Endothelial cell of umbilical vein (primary cell): ENCODE results near the gene PTPRK. TPM values are rescaled to one million over a fixed set of nuclear protein-coding genes. Genes with fewer than 3 reads are reported as not detected.
A peak's percentile ranks its signal among the peaks of the same experiment; 100 is the strongest.

Source experiments
- BruUV-seq: library from RNA; stranded (reverse); fragments of 400-500 nt; replicated peaks from 2 replicates; lab custom pipeline; 2021; lab: Mats Ljungman, UMichigan
- CTCF ChIA-PET: fragments of 300-600, 350-600 bp; sonication (Branson Sonifier 250); formaldehyde crosslinking; loops from one replicate; lab custom pipeline; 2021; ENCODE audit warnings: antibody characterized with exemption, inconsistent platforms; lab: Charles Lee
- POLR2A ChIA-PET: fragments of 300-600, 350-600 bp; sonication (Branson Sonifier 250); formaldehyde crosslinking; loops from one replicate; lab custom pipeline; 2021; ENCODE audit warnings: antibody characterized with exemption, inconsistent platforms; lab: Charles Lee
- DNase-seq: peaks from one replicate; pipeline ENCODE4 v3.0.0-alpha.2; 2011; ENCODE audit warnings: low read depth, low spot score
- FAIRE-seq: peaks from 2 replicates; lab custom pipeline; 2011; peaks lifted over from hg19 to GRCh38; lab: Jason Lieb, UNC
- H2AFZ ChIP-seq: 2 replicates; pipeline ENCODE4 v1.6.0; 2012; ENCODE audit warnings: low read depth, low read length, control low read depth, inconsistent platforms
- H3K27ac ChIP-seq: 2 replicates; pipeline ENCODE4 v1.5.1; 2011; ENCODE audit warnings: low read depth, mild to moderate bottlenecking, control low read depth, low read length, moderate library complexity; ENCODE audit not compliant: insufficient read depth
- H3K27me3 ChIP-seq, 2 experiments: 2 replicates each; pipeline versions ENCODE4 v1.6.0 to v1.6.1; 2011; ENCODE audit warnings: low read length in 2 of 2, mixed read lengths in 1 of 2; ENCODE audit not compliant: control insufficient read depth in 2 of 2, insufficient read depth in 2 of 2
- H3K36me3 ChIP-seq, 2 experiments: 2 replicates in 1 of 2; 3 replicates in 1 of 2; pipeline ENCODE4 v1.5.1; 2011; ENCODE audit warnings: low read length in 2 of 2, mild to moderate bottlenecking in 1 of 2, moderate library complexity in 1 of 2; ENCODE audit not compliant: control insufficient read depth in 2 of 2, insufficient read depth in 2 of 2; ENCODE audit errors: extremely low read depth in 1 of 2
- H3K4me1 ChIP-seq: 3 replicates; pipeline ENCODE4 v1.5.1; 2011; ENCODE audit warnings: mild to moderate bottlenecking, low read length; ENCODE audit not compliant: control insufficient read depth, insufficient read depth; ENCODE audit errors: extremely low read depth
- H3K4me2 ChIP-seq: 2 replicates; pipeline ENCODE4 v1.6.1; 2011; ENCODE audit warnings: low read length, control low read depth, mixed read lengths; ENCODE audit not compliant: insufficient read depth
- H3K4me3 ChIP-seq, 3 experiments: fragments of 200-600 bp in 1 of 3; sonication (generic), shearing (Covaris generic) in 1 of 3; replicated peaks in 1 of 3; 2 replicates each; pipeline ENCODE4 v1.5.1; 2011 to 2016; ENCODE audit warnings: control low read depth in 3 of 3, low read length in 3 of 3, mild to moderate bottlenecking in 2 of 3, inconsistent platforms in 1 of 3, low read depth in 1 of 3, moderate library complexity in 1 of 3; ENCODE audit not compliant: insufficient read depth in 1 of 3
- H3K79me2 ChIP-seq: 2 replicates; pipeline ENCODE4 v1.6.0; 2012; ENCODE audit warnings: low read length, inconsistent platforms; ENCODE audit not compliant: control insufficient read depth, insufficient read depth
- H3K9ac ChIP-seq: replicated peaks from 2 replicates; pipeline ENCODE3; 2011; ENCODE audit warnings: low read length, control low read depth; ENCODE audit not compliant: insufficient read depth; ENCODE audit errors: extremely low read depth
- H3K9me1 ChIP-seq: replicated peaks from 3 replicates; pipeline ENCODE4 v1.6.0; 2011; ENCODE audit warnings: mild to moderate bottlenecking, low read length; ENCODE audit not compliant: control insufficient read depth, insufficient read depth; ENCODE audit errors: extremely low read depth
- H3K9me3 ChIP-seq: replicated peaks from 2 replicates; pipeline ENCODE4 v1.5.1; 2012; ENCODE audit warnings: low read length, inconsistent platforms; ENCODE audit not compliant: control insufficient read depth, insufficient read depth
- H4K20me1 ChIP-seq: replicated peaks from 2 replicates; pipeline ENCODE3; 2011; ENCODE audit warnings: mild to moderate bottlenecking, low read length; ENCODE audit not compliant: control insufficient read depth, insufficient read depth; ENCODE audit errors: extremely low read depth
- EZH2 ChIP-seq: IDR thresholded peaks from 2 replicates; pipeline ENCODE4 v1.6.1; 2012; ENCODE audit warnings: borderline replicate concordance, low read depth, mild to moderate bottlenecking, moderate library complexity, low read length, inconsistent platforms; ENCODE audit not compliant: severe bottlenecking
- FOS ChIP-seq: IDR thresholded peaks from 2 replicates; pipeline ENCODE4 v1.6.1; 2011; ENCODE audit warnings: mild to moderate bottlenecking, low read length, moderate library complexity, borderline replicate concordance; ENCODE audit not compliant: insufficient read depth
- GATA2 ChIP-seq: IDR thresholded peaks from 2 replicates; pipeline ENCODE4 v1.7.0; 2011; ENCODE audit warnings: low read depth, mild to moderate bottlenecking, moderate library complexity, mixed read lengths, low read length; ENCODE audit not compliant: insufficient read length, insufficient read depth
- JUN ChIP-seq: IDR thresholded peaks from 2 replicates; pipeline ENCODE4 v1.6.1; 2011; ENCODE audit warnings: borderline replicate concordance, low read depth; ENCODE audit not compliant: insufficient read length, insufficient read depth
- MYC ChIP-seq: IDR thresholded peaks from one replicate; pipeline ENCODE4 v1.6.1; 2011; ENCODE audit warnings: mild to moderate bottlenecking, low read depth, low read length
- POLR2A ChIP-seq: IDR thresholded peaks from 2 replicates; pipeline ENCODE4 v1.6.1; 2012; ENCODE audit warnings: low read depth, mild to moderate bottlenecking, control low read depth, low read length
- POLR2AphosphoS5 ChIP-seq: IDR thresholded peaks from 2 replicates; pipeline ENCODE4 v1.6.1; 2012; ENCODE audit warnings: low read depth, mild to moderate bottlenecking, control low read depth, low read length, moderate library complexity; ENCODE audit not compliant: insufficient read depth
- dilution Hi-C: fragments of 300-500 bp; cut with MboI; formaldehyde crosslinking; loops from one replicate; pipeline ENCODE4 v1.15.0; 2019; ENCODE audit warnings: low sequenced_read_pairs; ENCODE audit not compliant: extremely low pct_ligation_motif_present
- intact Hi-C: fragments of 100-400 bp; cut with micrococcal nuclease; formaldehyde crosslinking; loops from one replicate; pipeline ENCODE4 v1.10.0; 2022
- polyA plus RNA-seq, 4 experiments: library from polyadenylated mRNA; depleted of rRNA in 3 of 4; stranded (reverse) in 3 of 4; unstranded in 1 of 4; fragments of >200 nt; gene quantifications; 2 replicates each; pipeline versions ENCODE4 v1.2.1 to v1.2.3, GENCODE V29; 2011 to 2012; ENCODE audit warnings: missing spikeins in 1 of 4
- total RNA-seq: library from RNA; stranded (reverse); gene quantifications from 2 replicates; pipeline ENCODE4 v1.2.3, GENCODE V29; 2021
- TF ChIP-seq, protein P1 (sequence below): IDR thresholded peaks from 2 replicates; pipeline ENCODE4 v1.6.1; 2011; ENCODE audit not compliant: insufficient read depth, insufficient read length

Gene PTPRK
- total and polyA plus RNA-seq, 2 donors (not counting 3 experiments of a cell fraction or from before 2014, with no cell fraction given): 15.2 to 74.0 TPM

DNA sequence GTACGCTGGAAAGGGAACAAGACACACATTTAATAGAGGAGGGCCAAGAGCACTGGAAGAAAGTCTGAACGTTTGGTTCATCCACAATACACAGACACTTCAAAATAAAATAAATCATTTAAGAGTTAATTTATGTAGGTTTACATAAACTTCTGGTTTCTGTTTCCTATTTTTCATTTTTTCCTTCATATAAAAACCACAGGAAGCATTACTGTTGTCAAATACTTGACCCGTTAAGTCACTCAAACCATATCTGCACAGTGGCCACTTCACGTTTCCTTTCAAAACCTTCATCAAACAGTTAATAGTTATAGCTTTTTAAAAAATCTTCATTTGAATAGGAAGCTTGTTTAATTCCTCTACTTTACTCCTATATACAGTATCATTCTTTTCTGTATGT is 361.9 kb downstream of the PTPRK start:
- dilution Hi-C loops (no loop called here), intact Hi-C loops (no loop called here)
- H4K20me1 ChIP-seq: no peaks in the 10 kb centered on the region
- H3K9ac ChIP-seq: peak overlapping the region; percentile 16
- peak overlapping the region; percentile 38 for H3K4me2 ChIP-seq
- peak; percentile 60 for FAIRE-seq
- H3K4me1 ChIP-seq: peaks cover 11% of the 10 kb centered on the region
- no peak overlapping the region for H3K27ac ChIP-seq
- H3K9me3 ChIP-seq: no peaks in the 10 kb centered on the region
- no peaks in the 10 kb centered on the region for H3K36me3 ChIP-seq
- no peaks in the 10 kb centered on the region for H3K27me3 ChIP-seq
- H2AFZ ChIP-seq: no peak overlapping the region
- BruUV-seq: no TSS peak
- DNase-seq: peak; percentile 77
- CTCF ChIA-PET: interaction anchor here (1.0 to 1.2 kb wide), 2 partner anchors 17 to 303 kb away, joined by 3 to 4 read pairs; no protein-coding TSS in a partner anchor
- POLR2A ChIA-PET: no interaction called here
- H3K4me3 ChIP-seq: no peak overlapping the region
- peak; percentile 34 for TF ChIP-seq POLR2AphosphoS5
- no peak for TF ChIP-seq POLR2A
- TF ChIP-seq JUN: peak; percentile 43
- TF ChIP-seq, protein P1, sequence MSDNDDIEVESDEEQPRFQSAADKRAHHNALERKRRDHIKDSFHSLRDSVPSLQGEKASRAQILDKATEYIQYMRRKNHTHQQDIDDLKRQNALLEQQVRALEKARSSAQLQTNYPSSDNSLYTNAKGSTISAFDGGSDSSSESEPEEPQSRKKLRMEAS: no peak
- peak; percentile 37 for TF ChIP-seq GATA2
- no peak for TF ChIP-seq MYC
- TF ChIP-seq FOS: peak; percentile 60
- H3K9me1 ChIP-seq: no peaks in the 10 kb centered on the region
- H3K79me2 ChIP-seq: no peaks in the 10 kb centered on the region

DNA sequence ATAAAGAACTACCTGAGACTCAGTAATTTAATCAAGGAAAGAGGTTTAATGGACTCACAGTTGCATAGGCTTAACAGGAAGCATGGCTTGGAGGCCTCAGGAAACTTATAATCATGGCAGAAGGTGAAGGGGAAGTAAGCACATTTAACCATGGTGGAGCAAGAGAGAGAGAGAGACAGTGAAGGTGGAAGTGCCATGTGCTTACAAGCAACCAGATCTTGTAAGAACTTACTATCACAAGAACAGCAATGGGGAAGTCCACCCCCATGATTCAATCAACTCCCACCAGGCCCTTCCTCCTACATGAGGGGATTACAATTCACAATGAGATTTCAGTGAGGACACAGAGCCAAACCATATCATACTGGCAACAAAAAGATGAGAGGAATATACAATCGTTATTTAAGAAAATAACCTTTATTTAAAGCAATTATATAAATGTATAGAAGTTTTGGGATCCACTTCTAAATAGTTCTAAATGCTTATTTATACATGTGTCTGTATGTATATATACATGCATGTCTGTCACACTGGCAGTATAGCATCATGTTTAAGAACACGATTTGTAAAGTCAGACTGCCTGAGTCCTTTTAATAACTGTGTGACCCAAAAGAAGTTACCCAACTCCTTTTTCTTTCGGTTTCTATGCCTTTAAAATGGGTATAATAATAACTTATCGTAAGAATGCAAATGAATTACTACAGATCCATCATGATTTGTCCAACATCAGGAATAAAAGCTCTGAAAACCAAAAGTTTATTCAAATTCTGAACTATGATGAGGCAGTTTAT is 363.9 kb downstream of the PTPRK start:
- no peak overlapping the region for H3K4me2 ChIP-seq
- H3K9ac ChIP-seq: no peak overlapping the region
- H3K79me2 ChIP-seq: no peaks in the 10 kb centered on the region
- intact Hi-C loops (no loop called here), dilution Hi-C loops (no loop called here)
- H3K27ac ChIP-seq: no peak overlapping the region
- no peaks in the 10 kb centered on the region for H3K9me1 ChIP-seq
- H3K27me3 ChIP-seq: no peaks in the 10 kb centered on the region
- H3K4me3 ChIP-seq: no peak overlapping the region
- BruUV-seq: no TSS peak
- no peaks in the 10 kb centered on the region for H3K36me3 ChIP-seq
- no peaks in the 10 kb centered on the region for H3K9me3 ChIP-seq
- FAIRE-seq (no peak), DNase-seq (no peak)
- CTCF ChIA-PET: no interaction called here
- POLR2A ChIA-PET: no interaction called here
- H3K4me1 ChIP-seq: peaks cover 11% of the 10 kb centered on the region
- no peak overlapping the region for H2AFZ ChIP-seq
- TF ChIP-seq EZH2 (no peak), POLR2A (no peak)
- no peaks in the 10 kb centered on the region for H4K20me1 ChIP-seq
